HTR-8/SVneo (cell line): ENCODE data around the gene ZNF423.

Experiments
- DNase-seq: peaks from one replicate; pipeline ENCODE4 v3.0.0; 2011; ENCODE audit warnings: low spot score, mixed read lengths; ENCODE audit not compliant: insufficient read length
- FAIRE-seq: peaks from 2 replicates; lab custom pipeline; 2011; peaks lifted over from hg19 to GRCh38; lab: Jason Lieb, UNC

Gene ZNF423

DNA sequence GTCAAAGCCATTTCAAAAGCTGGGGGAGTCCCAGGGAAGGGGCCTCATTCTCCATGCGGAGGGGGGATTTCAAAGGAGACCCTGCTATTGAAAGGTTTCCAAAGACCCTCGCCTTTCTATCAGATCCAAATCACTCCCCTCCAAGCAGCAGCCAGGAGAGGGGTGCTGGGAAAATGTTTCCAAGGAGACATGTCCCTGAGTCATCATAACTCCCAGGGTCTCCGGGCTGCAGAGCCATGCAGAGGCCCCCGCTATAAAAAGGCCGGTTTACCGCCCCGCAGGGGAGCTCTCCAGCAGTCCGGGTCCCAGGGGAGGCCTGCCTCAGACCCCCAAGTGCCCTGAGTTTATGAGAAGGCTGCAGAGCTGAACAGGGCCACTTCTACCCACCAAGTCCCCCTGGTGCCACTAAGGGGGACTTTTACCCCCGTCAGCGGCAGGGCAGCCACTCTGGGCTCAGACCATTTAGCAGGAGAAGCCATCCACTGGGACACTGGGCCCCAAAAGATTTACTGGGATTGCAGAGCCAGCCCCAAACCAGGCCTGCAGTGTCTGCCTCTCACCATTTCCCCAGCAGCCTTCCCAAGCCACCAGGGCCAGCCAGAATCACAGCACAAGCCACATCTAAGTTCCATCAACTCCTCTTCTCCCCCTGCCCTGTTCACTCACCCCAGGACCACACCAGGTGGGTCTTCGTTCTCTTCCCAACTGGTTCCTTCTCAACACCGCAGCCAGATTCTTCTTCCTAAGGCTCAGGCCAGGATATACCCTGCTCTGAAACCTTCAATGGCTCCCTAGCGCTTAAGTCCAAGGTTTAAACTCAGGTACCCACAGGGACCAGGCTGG, 234.4 kb downstream of the ZNF423 start:
- FAIRE-seq = no peak
- DNase-seq = no peak

DNA sequence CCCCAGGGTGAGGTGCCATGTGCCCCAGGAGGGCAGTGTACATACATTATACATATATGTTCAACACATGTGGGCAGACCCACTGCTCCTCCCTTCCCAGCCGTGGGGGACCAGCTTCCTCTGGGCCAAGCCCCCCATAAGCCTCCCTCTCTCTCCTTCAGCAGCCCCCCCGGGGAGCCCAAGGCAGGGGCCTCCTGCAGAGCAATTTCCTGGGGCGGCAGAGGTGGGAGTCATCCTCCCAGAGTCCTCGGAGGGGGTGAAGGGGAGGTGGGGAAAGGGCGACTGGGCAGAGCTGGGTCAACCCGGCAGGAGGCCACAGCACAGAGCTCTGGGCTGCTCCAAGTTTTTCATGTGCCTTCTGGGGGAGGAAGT, 235.1 kb downstream of the ZNF423 start:
- no peak for FAIRE-seq
- no peak for DNase-seq

DNA sequence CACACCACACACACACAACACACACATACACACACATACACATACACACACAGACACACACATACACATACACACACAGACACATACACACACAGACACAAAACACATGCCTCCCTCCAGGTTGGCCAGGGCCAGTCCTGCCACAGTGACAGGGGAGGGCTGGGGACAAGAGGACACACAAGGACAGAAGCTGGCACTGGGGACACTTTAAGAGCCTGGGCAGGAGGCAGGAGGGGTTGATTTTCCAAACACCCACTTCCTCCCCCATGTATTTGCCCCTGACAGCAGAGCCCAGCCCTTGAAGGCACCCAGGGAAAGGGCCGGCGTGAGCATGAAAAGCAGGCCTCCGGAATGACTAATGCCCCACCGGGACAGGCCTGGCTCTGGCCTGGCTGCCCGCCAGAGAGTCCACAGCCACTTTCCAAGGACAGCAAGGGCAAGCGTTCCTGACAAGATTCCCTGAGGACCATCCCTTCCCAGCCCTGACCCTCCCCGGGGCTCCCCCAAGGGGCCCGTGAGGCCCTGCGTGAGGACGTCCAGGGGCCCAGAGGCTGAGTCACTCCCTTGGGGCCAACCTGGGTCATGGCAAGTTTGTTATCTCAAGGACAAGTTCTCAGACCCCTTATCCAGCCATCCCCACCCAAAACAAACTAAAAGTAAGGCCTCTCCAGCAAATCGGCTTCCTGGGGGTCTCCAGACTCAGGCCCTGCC, 235.6 kb downstream of the ZNF423 start:
- FAIRE-seq = peak; percentile 92
- peak; percentile 47 for DNase-seq

DNA sequence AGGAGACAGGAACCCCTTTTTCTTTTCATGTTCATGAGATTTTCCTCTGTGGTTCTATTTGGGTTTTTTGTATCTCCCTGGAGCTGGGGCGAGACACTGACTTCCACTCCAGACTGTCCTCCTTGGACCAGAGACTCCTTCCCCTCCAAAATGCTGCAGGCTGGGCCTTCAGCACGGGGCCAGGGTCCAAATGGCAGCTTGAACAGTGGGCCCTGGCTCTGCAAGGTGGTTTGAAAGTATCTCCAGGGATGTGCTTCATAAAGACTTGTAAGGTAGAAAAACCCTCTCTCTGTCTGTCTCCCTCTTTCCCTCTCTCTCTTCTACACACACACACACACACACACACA, 236.1 kb downstream of the ZNF423 start:
- FAIRE-seq (no peak), DNase-seq (no peak)

DNA sequence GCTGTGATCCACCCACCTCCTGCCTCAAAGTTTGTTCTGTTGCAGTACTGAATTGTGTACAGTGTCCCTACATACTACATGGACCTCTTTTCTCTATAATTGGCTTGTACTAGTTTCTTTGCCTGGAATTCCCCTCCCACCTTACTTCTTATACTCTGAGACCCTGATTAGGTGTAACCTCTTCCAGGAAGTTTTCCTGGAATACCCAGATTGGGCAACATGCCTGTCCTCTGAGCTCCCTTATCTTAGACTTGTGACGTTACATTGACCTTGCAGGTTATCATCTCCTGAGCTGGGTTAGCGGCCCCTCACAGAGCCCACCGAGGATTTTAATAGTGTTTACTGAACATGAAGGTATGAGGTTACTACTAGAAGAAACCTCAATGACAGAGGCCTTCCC, 237.0 kb downstream of the ZNF423 start:
- DNase-seq (no peak), FAIRE-seq (no peak)

DNA sequence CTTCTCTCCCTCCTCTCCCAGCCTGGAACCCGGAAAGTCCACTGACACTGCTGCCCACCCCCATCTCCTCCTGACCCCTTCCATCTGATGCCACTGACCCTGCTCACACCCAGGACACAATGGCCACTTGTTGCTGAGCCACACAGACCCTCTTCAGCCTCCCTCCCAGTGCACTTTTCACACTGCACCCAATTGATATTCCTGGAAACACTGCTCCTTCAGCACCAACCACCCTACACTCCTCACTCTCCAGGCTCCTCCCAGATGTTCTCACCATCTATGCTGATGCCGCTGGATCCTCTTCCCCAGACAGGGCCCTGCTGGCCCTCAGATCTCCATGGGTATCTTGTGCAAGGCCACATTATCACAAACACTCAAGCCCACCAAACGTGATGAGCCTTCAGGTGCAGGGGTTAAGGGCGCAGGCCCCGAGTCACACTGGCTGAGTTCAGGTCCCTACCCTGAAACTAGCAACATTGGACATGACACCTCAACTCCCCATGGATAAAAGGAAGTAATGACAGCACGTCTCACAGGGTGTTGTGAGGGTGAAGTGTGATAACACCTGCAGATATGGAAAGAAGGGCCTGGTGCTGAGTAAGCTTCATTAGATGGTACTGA, 238.1 kb downstream of the ZNF423 start:
- DNase-seq = no peak

DNA sequence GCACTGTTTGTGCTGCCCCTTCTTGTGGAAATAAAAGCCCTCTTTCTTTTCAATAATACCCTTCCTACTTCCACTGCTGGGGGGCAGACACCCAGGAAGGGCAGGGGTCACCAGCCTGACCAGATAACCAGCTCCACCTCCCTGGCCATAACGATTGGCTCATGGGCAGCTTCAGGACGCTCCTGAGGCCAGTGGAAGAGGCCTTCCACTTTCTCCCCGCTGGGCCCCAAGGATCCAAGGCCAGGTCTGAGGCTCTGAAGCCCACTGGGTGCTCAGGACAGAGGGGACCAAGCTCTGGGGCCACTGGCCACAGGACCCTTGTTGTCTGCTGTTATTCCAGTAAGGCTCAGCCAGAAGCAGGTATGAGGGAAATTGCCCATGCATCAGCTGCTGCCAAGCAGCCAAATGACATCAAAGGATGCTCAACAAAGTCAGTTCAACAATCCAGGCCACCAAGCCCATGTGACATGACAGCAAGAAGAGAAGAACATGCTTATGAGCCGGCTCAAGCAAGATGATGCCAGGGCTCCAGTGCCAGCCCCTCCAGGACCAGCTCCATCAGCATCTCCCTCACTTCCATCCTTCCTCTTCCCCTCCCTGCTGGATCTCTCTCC, 238.8 kb downstream of the ZNF423 start:
- DNase-seq (no peak), FAIRE-seq (no peak)

More for the DNA sequence above, 238.1 kb downstream of the ZNF423 start:
- FAIRE-seq = no peak

DNA sequence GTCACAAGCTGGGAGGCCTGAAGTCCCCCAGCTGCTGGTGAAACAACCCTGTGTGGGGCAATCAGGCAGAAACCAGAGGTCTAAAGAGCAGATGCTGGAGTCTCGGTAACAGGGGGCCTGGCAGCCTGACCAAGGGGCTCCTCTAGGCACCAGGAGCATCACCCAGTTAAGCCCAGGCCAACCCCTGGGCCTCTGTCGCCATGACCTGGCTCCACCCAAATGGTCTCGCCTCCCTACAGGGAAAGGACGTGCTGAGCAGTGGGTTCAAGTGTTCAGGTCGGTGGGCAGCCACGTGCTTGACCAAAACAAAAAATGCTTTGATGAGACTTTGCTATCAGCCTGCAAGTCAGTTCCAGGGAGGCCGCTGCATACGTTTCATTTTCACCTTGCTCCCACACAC, 240.3 kb downstream of the ZNF423 start:
- FAIRE-seq = no peak

DNA sequence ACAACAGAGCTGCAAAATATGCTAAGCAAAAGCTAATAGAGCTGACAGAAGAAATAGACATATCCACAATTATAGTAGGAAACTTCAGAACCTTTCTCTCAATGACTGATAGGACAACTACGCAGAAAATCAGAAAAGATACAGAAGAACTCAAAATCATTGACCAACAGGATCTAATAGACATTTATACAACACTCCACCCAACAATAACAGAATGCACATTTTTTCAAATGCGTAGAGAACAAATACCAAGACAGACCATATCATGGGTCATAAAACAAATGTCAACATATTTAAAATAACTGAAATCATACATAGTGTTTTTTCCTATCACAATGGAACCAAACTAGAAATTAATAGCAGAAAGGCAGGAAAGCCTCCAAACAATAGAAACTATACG, 244.9 kb downstream of the ZNF423 start:
- no peak for DNase-seq
- no peak for FAIRE-seq

More for the DNA sequence above, 240.3 kb downstream of the ZNF423 start:
- no peak for DNase-seq

DNA sequence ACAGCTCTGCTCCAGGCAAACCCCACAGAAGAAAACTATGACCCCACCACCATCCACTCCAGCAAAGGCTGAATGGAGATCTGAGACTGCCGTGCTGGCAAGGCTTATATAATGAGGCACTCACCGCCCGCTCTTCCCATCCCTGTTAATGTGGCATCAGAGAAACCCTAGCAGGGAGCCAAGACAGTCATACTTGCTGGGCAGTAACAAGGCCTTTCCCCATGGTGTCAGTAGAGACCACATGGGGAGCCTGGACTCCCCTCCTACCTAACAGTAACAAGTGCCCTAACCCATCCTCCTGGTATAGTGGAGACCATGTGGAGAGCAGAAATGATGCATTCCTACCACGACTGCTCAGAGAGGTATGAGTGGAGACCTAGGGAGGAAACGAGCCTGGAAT, 247.1 kb downstream of the ZNF423 start:
- DNase-seq = no peak

DNA sequence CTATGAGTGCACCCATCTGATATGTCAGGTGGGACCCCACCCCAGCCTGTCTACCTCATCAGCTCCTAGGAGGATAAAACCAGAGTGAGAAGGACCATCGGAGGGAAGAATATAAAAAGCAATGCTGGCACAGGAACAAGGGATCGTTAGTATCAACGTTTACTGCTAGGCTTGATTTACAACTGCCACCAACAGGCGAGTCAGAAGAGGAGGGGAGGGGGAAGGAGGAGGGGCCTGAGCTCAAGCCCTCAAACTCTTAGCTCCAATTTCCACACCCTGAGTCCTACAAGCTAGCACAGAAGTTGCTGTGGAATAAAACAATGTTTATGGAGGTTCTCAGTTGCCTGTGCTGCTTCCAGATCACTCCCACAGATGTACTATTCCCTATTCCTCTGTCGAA, 247.8 kb downstream of the ZNF423 start:
- no peak for DNase-seq

More for the DNA sequence above, 247.1 kb downstream of the ZNF423 start:
- FAIRE-seq = no peak

DNA sequence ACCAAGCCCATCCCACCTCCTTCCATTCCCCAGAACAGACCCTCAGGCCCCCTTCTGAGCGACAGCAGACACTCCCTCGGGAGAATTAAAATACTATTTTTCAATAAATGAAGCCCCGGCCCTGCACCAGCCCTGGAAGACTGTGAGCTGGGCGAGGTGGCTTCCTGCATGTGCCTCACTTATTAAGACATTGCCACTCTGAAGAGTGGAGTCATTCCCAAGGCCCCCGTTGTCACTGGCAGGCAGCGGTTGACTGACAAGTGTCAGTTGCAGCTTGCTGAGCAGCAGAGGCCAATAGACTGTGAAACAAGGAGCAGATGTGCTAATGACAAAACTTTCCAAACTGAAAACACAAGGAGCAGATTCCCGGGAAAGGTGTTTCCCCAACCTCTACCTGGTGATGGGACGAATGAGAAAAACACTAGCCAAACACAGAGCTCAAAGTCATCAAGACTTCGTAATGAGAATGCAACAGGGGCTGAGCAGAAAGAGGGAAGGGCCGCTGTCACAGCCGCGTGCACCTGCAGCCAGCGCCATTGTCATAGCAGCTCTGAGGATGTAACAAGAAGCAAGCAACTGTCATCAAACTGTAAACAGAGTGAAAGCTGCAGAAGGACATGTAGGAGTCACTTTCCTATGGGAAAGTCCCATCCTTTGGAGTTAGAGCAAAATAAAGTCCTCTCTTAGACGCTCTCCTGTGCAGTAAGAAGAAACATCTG, 250.2 kb downstream of the ZNF423 start:
- DNase-seq (no peak), FAIRE-seq (no peak)

More for the DNA sequence above, 247.8 kb downstream of the ZNF423 start:
- no peak for FAIRE-seq

DNA sequence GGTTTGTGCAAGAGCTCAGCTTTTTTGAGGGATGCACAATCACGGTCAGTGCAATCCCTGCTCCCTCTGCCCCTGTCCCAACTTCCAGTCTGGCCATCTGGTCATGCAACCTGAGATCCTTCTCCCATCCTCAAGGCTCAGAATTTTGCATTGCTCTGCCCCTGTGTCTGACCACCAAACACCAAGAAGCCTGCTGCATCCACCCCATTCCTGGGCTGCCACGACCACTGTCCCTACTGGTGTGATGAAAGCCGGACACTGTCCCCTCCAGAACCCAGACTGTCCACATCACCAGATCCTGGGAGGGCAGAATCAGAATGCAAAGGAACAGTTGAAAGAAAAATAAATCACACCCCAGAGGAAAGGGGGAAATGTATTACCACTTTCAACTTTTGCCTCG, 251.3 kb downstream of the ZNF423 start:
- FAIRE-seq (no peak), DNase-seq (no peak)

DNA sequence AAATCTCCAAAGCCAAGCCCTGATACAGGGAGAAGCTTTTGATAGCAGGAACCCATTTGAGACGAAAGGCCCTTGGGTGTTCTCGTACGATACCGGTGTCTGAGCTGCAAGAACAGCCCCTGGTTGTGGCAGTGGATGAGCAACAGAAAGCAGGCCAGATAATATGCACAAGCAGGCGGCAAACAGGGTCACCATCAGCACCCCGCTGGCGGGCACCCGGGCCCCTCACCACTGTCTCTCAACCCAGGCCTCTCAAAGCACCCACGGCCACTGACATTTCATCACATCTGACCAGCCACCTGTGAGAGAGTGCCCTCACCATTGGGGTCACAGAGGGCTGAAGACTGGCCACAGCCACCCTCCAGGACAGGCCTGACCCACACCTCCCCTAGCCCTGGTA, 252.0 kb downstream of the ZNF423 start:
- DNase-seq (no peak), FAIRE-seq (no peak)

DNA sequence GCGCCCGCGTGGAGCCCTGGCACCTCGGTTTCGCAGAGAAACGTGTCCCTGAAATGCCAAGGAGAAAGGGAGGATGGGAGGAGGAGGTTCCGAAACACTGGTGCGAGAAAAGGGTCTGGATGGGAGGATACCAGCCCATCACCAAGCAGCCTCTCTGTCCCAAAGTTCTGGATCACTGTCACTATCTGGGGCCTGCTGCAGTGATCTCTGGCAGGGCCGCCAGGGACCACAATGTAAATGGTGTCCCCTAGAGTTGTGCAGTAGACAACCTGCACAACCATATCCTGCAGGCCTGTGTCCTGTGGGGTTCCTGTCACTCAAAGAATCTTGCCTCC, 253.0 kb downstream of the ZNF423 start:
- no peak for DNase-seq
- FAIRE-seq = no peak

DNA sequence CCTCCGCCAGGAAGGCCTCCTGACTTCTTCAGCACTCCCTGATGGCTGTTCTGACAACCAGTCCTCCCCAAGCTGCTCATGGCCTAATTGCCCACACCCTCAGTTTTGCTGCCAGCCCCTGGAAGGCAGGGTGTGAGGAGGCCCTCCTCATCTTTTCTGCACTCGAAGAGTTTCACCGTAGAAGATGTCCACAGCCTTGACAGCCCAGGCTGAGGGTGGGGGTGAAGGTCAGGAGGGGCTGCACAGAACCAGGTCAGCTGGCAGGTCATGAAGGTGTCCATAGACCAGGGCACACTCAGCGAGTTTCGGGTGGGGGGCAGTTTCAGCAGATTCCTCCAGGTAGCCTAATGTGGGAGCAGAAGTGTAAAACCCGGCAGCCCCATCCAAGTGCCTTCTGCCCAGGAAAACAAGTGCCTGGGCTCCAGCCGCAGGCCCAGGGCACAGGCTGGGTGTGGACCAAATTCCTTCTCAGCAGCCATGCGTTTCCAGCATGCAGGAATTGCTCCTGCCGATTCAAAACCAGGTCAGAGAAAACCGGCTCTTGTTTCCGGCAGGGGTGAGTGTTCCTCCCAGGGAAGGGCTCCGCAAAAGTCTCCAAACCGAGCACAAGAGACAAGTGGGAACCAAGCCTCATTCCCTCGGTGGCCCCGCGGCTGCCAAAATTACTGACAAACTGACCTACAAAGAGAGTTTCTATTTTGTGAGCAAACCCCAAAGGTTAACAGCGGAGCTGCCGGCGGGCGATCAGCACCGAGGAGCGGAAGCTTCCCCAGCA, 253.5 kb downstream of the ZNF423 start:
- FAIRE-seq (no peak), DNase-seq (no peak)

DNA sequence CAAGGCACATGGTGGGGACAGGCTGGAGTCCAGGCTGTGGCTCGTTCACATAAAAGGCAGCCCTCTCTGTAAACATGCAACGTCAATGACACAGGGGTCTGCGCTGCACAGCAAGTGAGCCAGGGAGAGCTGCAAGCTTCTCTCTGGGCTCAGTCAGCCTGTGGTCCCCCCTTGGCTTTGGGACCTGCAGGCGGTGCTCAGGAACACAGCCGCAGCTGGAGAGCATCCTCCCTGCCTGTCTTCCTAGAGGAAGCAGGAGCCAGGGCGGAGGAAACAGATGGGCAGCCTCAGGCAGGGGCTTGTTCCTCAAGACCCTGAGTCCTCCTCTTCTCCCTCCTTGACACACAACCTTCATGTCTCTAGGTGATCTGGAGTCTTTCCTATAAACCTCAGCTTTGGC, 254.3 kb downstream of the ZNF423 start:
- no peak for DNase-seq
- no peak for FAIRE-seq

DNA sequence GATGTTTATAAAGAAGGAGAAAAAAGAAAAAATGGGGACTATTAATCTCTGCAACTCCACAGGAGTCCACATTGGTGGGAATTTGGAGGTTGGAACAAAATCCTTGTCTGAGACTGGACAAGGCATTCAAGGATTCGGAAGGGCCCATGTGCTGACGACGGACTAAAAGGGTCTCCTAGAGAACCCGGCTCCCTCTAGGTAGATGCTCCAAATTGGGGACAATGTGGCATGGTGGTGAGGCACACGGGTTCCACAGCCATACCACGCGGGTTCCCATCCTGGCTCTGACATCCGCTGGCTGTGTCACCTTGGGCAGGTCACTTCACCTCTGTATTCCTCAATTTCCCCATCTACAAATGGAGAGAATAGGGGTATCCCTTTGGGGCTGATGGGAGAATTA, 254.9 kb downstream of the ZNF423 start:
- DNase-seq (no peak), FAIRE-seq (no peak)

DNA sequence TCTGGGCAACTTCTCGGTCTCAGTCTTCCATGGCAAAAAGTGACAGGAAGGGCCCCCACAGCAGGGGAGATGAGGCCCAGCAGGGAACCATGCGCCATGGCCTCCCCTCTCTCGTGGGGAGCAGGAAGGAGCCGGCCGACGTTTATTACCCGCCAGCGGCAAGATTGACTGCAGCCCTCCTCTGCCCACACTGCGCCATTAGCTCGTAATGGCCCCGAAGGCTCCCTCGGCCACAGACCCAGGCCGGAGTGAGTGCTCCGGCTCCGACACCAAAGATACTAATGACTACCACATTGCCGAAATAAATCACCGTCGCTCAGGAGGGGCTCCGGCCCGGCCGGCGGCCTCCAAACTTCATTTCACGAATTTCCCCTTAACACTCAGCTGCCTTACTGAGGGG, 255.4 kb downstream of the ZNF423 start:
- FAIRE-seq = no peak
- DNase-seq = no peak

DNA sequence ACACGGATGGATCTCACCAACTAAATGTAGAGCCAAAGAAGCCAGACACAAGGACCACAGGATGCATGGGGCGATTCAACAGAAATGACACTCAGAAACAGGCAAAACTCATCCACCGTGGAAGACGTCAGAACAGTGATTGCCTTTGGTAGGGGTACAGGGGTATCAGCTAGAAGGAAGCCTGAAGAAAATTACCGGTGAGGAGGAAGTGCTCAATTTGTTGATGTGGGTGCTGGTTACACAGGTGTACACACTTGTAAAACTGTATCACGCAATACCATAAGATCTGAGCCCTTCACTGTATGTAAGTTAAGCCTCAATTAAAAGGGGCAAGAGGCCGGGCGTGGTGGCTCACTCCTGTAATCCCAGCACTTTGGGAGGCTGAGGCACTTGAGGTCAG, 256.2 kb downstream of the ZNF423 start:
- DNase-seq = no peak
- no peak for FAIRE-seq
